Smooth muscle cell (in vitro differentiated cells): ENCODE data around the gene ETS2. TPM values are rescaled to one million over a fixed set of nuclear protein-coding genes. Genes with fewer than 3 reads are reported as not detected.
A peak's percentile ranks its signal among the peaks of the same experiment; 100 is the strongest.
"Not testable (repeated sequence)": the region's sequence is repeated elsewhere in the genome, so short reads cannot be mapped to it uniquely, and the experiment has no call there.

Experiments
- DNase-seq: peaks from one replicate; lab custom pipeline; 2025; ENCODE audit not compliant: unreplicated experiment; lab: John Stamatoyannopoulos, UW
- H2AFZ ChIP-seq: fragments of 200-600 bp; sonication (generic); 2 replicates; pipeline ENCODE4 v1.6.0; 2016; ENCODE audit warnings: antibody characterized with exemption, low read depth, mild to moderate bottlenecking
- H3F3A ChIP-seq: fragments of 200-600 bp; sonication (generic); 2 replicates; pipeline ENCODE4 v1.6.0; 2017; ENCODE audit warnings: antibody characterized with exemption, low read depth
- H3K27ac ChIP-seq: fragments of 200-600 bp; sonication (generic); 2 replicates; pipeline ENCODE4 v1.5.1; 2016; ENCODE audit warnings: low read depth, mild to moderate bottlenecking
- H3K27me3 ChIP-seq: fragments of 200-600 bp; sonication (generic); 2 replicates; pipeline ENCODE4 v1.6.1; 2016; ENCODE audit warnings: low read depth, mild to moderate bottlenecking
- H3K36me3 ChIP-seq: fragments of 200-600 bp; sonication (generic); 2 replicates; pipeline ENCODE4 v1.5.1; 2016; ENCODE audit warnings: low read depth
- H3K4me1 ChIP-seq: fragments of 200-600 bp; sonication (generic); 2 replicates; pipeline ENCODE4 v1.5.1; 2016; ENCODE audit warnings: low read depth
- H3K4me2 ChIP-seq: fragments of 200-600 bp; sonication (generic); 2 replicates; pipeline ENCODE4 v1.6.0; 2016; ENCODE audit warnings: mild to moderate bottlenecking
- H3K4me3 ChIP-seq: fragments of 200-600 bp; sonication (generic); 2 replicates; pipeline ENCODE4 v1.5.1; 2016; ENCODE audit warnings: mild to moderate bottlenecking
- H3K79me2 ChIP-seq: fragments of 200-600 bp; sonication (generic); 2 replicates; pipeline ENCODE4 v1.6.0; 2016; ENCODE audit warnings: low read depth, mild to moderate bottlenecking
- H3K9ac ChIP-seq: fragments of 200-600 bp; sonication (generic); 2 replicates; pipeline ENCODE4 v1.6.0; 2016; ENCODE audit warnings: low read depth
- H3K9me3 ChIP-seq: fragments of 200-600 bp; sonication (generic); replicated peaks from 2 replicates; pipeline ENCODE4 v1.5.1; 2016; ENCODE audit warnings: low read depth
- H4K20me1 ChIP-seq: fragments of 200-600 bp; sonication (generic); 2 replicates; pipeline ENCODE4 v1.6.0; 2016; ENCODE audit warnings: low read depth
- WGBS: methylation state at CpG from one replicate; pipeline ENCODE4 v1.1.7; 2016; ENCODE audit warnings: low lambda C conversion rate; 5-methylcytosine and 5-hydroxymethylcytosine counted together
- polyA plus RNA-seq: library from polyadenylated mRNA; unstranded; fragments of >200 nt; fragmentation: Nextera tagmentation; extraction: Ambion mirVana; gene quantifications from 2 replicates; pipeline ENCODE4 v1.2.1, GENCODE V29; 2016
- total RNA-seq: library from RNA; depleted of rRNA; stranded (reverse); fragments of >200 nt; gene quantifications from 2 replicates; pipeline ENCODE4 v1.2.3, GENCODE V29; 2014
- TF ChIP-seq, protein P1 (sequence below): fragments of 200-600 bp; sonication (generic); IDR thresholded peaks from 2 replicates; pipeline ENCODE4 v1.5.1; 2017; ENCODE audit warnings: borderline replicate concordance, mild to moderate bottlenecking, antibody characterized with exemption; ENCODE audit not compliant: insufficient read depth, poor library complexity, severe bottlenecking

The ETS2 gene
- total and polyA plus RNA-seq, 2 experiments from 2014 or later, result 65.9 to 77.7 TPM

DNA sequence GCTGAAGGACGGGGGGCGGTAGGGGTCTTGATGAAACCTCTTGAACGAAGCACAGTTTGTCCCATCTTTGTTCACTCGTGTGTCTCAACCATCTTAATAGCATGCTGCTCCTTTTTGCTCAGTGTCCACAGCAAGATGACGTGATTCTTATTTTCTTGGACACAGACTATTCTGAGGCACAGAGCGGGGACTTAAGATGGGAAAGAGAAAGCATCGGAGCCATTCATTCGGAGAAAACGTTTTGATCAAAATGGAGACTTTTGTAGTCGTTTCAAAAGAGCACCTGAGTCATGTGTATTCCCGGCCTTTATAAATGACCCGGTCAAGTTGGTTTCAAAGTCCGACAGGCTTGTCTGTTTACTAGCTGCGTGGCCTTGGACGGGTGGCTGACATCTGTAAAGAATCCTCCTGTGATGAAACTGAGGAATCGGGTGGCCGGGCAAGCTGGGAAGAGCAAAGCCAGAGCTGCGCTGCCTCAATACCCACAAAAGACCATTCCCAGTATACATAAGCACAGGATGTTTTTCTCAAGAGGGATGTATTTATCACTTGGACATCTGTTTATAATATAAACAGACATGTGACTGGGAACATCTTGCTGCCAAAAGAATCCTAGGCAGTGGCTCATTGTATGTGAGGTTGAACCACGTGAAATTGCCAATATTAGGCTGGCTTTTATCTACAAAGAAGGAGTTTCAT, 18.5 kb downstream of the ETS2 start:
- Histone ChIP-seq H3K36me3 (peaks cover 35% of the 10 kb centered on the region), H3K27me3 (no peaks in the 10 kb centered on the region), H3F3A (peaks cover 59% of the 10 kb centered on the region), H3K79me2 (no peaks in the 10 kb centered on the region), H3K27ac (peak overlapping the region; percentile 45), H2AFZ (no peak overlapping the region), H4K20me1 (peaks cover 9% of the 10 kb centered on the region), H3K9me3 (no peaks in the 10 kb centered on the region), H3K4me2 (no peak overlapping the region), H3K9ac (no peak overlapping the region), H3K4me3 (no peak overlapping the region), H3K4me1 (no peaks in the 10 kb centered on the region)
- 84% methylated on average over 19 of the region's 19 CpGs for WGBS
- TF ChIP-seq, protein P1, sequence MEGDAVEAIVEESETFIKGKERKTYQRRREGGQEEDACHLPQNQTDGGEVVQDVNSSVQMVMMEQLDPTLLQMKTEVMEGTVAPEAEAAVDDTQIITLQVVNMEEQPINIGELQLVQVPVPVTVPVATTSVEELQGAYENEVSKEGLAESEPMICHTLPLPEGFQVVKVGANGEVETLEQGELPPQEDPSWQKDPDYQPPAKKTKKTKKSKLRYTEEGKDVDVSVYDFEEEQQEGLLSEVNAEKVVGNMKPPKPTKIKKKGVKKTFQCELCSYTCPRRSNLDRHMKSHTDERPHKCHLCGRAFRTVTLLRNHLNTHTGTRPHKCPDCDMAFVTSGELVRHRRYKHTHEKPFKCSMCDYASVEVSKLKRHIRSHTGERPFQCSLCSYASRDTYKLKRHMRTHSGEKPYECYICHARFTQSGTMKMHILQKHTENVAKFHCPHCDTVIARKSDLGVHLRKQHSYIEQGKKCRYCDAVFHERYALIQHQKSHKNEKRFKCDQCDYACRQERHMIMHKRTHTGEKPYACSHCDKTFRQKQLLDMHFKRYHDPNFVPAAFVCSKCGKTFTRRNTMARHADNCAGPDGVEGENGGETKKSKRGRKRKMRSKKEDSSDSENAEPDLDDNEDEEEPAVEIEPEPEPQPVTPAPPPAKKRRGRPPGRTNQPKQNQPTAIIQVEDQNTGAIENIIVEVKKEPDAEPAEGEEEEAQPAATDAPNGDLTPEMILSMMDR, result no peak
- DNase-seq, result no peak

DNA sequence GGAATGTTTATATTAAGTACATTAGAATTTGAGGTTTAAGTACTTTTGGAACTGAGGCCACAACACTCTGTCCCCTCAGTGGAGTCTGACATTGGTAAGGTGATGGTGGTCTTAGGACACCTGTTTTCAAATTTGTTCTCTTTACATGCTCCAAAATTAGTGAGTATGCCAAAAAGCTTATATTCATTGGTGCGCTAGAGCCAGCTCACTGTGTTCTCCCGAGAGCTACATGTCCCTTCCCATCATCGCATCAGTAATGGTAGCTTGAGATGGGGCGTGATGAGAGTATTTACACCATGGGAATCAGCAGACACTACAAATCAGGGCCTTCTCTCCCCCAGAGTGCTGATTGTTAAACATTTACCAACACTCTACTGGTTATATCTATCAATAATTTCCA, 19.5 kb downstream of the ETS2 start:
- no peak for DNase-seq

DNA sequence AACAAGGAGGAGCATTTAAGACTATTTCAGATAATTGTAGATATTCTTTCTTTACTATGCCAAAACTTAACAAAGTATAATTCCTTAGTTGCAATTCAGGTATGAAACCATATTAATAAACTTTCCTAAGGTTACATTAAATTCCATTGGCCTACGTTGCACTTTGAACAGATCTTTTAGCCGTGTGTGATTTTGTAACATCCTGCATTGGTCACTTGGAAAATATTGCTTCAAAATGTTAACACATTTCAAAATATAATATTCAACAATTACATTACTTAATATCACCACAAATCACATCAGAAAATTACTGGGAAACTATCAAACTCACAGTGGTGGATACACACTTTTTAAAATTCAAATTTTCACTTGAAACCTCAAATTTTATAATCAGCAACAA, 20.2 kb downstream of the ETS2 start:
- H3K27ac ChIP-seq, result no peak overlapping the region
- TF ChIP-seq, protein P1, result no peak
- H3K9me3 ChIP-seq, result no peaks in the 10 kb centered on the region
- H3K27me3 ChIP-seq, result no peaks in the 10 kb centered on the region
- H3K36me3 ChIP-seq, result peaks cover 32% of the 10 kb centered on the region
- peaks cover 3% of the 10 kb centered on the region for H4K20me1 ChIP-seq
- H3K4me1 ChIP-seq, result no peaks in the 10 kb centered on the region
- no peak for DNase-seq
- H3F3A ChIP-seq, result peaks cover 43% of the 10 kb centered on the region
- H3K9ac ChIP-seq, result no peak overlapping the region
- 45% methylated on average over 2 of the region's 2 CpGs for WGBS
- no peaks in the 10 kb centered on the region for H3K79me2 ChIP-seq
- H2AFZ ChIP-seq, result no peak overlapping the region
- no peak overlapping the region for H3K4me2 ChIP-seq
- H3K4me3 ChIP-seq, result no peak overlapping the region

More for the DNA sequence above, 19.5 kb downstream of the ETS2 start:
- no peak overlapping the region for H3K9ac ChIP-seq
- H3K27me3 ChIP-seq, result no peaks in the 10 kb centered on the region
- peaks cover 3% of the 10 kb centered on the region for H4K20me1 ChIP-seq
- no peaks in the 10 kb centered on the region for H3K9me3 ChIP-seq
- TF ChIP-seq, protein P1, result no peak
- no peak overlapping the region for H3K4me2 ChIP-seq
- H2AFZ ChIP-seq, result no peak overlapping the region
- H3K4me3 ChIP-seq, result no peak overlapping the region
- H3F3A ChIP-seq, result peaks cover 49% of the 10 kb centered on the region
- no peaks in the 10 kb centered on the region for H3K79me2 ChIP-seq
- H3K27ac ChIP-seq, result no peak overlapping the region
- no peaks in the 10 kb centered on the region for H3K4me1 ChIP-seq
- peaks cover 34% of the 10 kb centered on the region for H3K36me3 ChIP-seq
- 92% methylated on average over 4 of the region's 4 CpGs for WGBS

DNA sequence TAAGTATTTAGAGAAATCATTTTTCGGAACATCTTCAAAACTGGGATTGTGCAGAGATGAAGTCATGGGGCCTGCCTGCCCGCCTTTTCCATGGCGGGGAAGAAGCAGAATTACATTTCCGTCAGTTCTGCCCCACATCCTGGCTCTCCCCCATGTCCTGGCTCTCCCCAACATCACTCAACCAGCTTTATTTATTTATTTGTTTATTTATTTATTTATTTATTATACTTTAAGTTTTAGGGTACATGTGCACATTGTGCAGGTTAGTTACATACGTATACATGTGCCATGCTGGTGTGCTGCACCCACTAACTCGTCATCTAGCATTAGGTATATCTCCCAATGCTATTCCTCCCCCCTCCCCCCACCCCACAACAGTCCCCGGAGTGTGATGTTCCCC, 22.4 kb downstream of the ETS2 start:
- WGBS, result 97% methylated on average over 6 of the region's 7 CpGs
- H3K79me2 ChIP-seq, result not testable (repeated sequence)

More for the DNA sequence above, 22.4 kb downstream of the ETS2 start:
- not testable (repeated sequence) for H3K27me3 ChIP-seq, H3K4me2 ChIP-seq, H3K27ac ChIP-seq, H3K4me3 ChIP-seq, DNase-seq, H3K4me1 ChIP-seq, H3K9ac ChIP-seq, H3K9me3 ChIP-seq, H2AFZ ChIP-seq, H4K20me1 ChIP-seq
- H3F3A ChIP-seq, result peaks cover 25% of the 10 kb centered on the region
- H3K36me3 ChIP-seq, result peaks cover 10% of the 10 kb centered on the region
